ENCODE results near the gene UBE2H. TPM values are rescaled to one million over a fixed set of nuclear protein-coding genes. Genes with fewer than 3 reads are reported as not detected.

UBE2H gene
- total and polyA plus RNA-seq, 8 donors = 19.2 to 150 (median 49.0) TPM

- no peak for TF ChIP-seq POLR2A (IDR thresholded peaks at IDR 0.05)
- no peak for TF ChIP-seq EP300 (IDR thresholded peaks at IDR 0.05)
- Histone ChIP-seq H3K4me1 (peaks cover 69 to 79% (median 76%) of the 10 kb centered on the region in 4 donors), H3K4me3 (peak overlapping the region; percentile 52 to 83 (median 56)), H3K27ac (no peak overlapping the region), H3K36me3 (no peaks in the 10 kb centered on the region), H3K27me3 (peaks cover 51 to 100% (median 94%) of the 10 kb centered on the region in 3 donors), H3K9me3 (no peaks in the 10 kb centered on the region)
- DNase-seq = peak in 1 of 2 donors; percentile 55
- intact Hi-C loops (cut with DNase I; ENCODE audit: low total_unique reads) = no loop called here
- WGBS, 5 donors = 0 to 3% (median 2%) methylated on average over 29 to 55 of the region's 55 CpGs
Observed at GRCh38 chr7:129780974-129781927, 171.5 kb downstream of the UBE2H start.

Small RNAs within 50 kb of the gene (small RNA-seq; reads per million reads assigned to genes)
- gene RF00019 = 0 reads per million in 4 donors

Other genes with a start within 250 kb of the UBE2H start
- gene ZC3HC1, start 98.4 kb upstream of the UBE2H start, total RNA-seq = 10 to 100 TPM in 1 of 5 donors, 1 to 10 TPM in 3, under 1 TPM in 1; 0.29 to 14.1 (median 5.8) TPM
- 10 to 100 TPM in 2 of 3 donors, 1 to 10 TPM in 1; 8.6 to 11.9 (median 10.5) TPM for gene ZC3HC1, start 98.4 kb upstream of the UBE2H start, polyA plus RNA-seq
- gene KLHDC10, start 117.6 kb upstream of the UBE2H start, total RNA-seq = 10 to 100 TPM; 16.4 to 49.0 (median 29.5) TPM
- gene KLHDC10, start 117.6 kb upstream of the UBE2H start, polyA plus RNA-seq = 1 to 10 TPM; 5.8 to 9.0 (median 7.9) TPM

All from stomach (tissue), 9 donors.